Skin epidermis (tissue), 12 donors: ENCODE measurements around the gene RHOT1.

ENCODE experiments used
- H3K27ac ChIP-seq, 21 experiments: fragments of 200-600 bp; sonication (generic) in 11 of 21; one replicate each; pipeline ENCODE4 v1.5.0; 2020; ENCODE audit warnings: mild to moderate bottlenecking in 3 of 21, inconsistent platforms in 2 of 21, moderate library complexity in 2 of 21
- H3K4me3 ChIP-seq, 7 experiments: fragments of 200-600 bp; sonication (generic) in 2 of 7; one replicate each; pipeline ENCODE4 v1.5.0; 2020; ENCODE audit warnings: inconsistent platforms in 2 of 7, mild to moderate bottlenecking in 2 of 7, moderate library complexity in 1 of 7

Gene RHOT1

GRCh38 chr17:32264823-32265191 lies 122.5 kb downstream of the RHOT1 start:
- H3K4me3 ChIP-seq: peak overlapping the region in 2 of 7 experiments; percentile 58 to 59
- H3K27ac ChIP-seq: peak overlapping the region in 1 of 21 experiments; percentile 51

GRCh38 chr17:32265192-32265923 lies 123.1 kb downstream of the RHOT1 start, which contains the start of gene RHBDL3:
RHBDL3 (plus strand) TSS chr17:32265832; CDS start chr17:32266190, 358 bp downstream.
- H3K27ac ChIP-seq: peak within 1 kb of the TSS in 2 of 21 experiments; percentile 51 to 58
- H3K4me3 ChIP-seq: peak within 1 kb of the TSS; percentile 38 to 59 (median 54)

- H3K27ac ChIP-seq: peak overlapping the region in 1 of 21 experiments; percentile 58
- peak overlapping the region; percentile 38 to 59 (median 54) for H3K4me3 ChIP-seq
These were observed 123.7 kb downstream of the RHOT1 start for GRCh38 chr17:32266051-32266388.

GRCh38 chr17:32266389-32267301 lies 124.3 kb downstream of the RHOT1 start:
- peak overlapping the region; percentile 38 to 59 (median 54) for H3K4me3 ChIP-seq
- peak overlapping the region in 1 of 21 experiments; percentile 58 for H3K27ac ChIP-seq

- Histone ChIP-seq H3K4me3 (no peak overlapping the region), H3K27ac (no peak overlapping the region)
These were observed 125.4 kb downstream of the RHOT1 start for GRCh38 chr17:32267690-32268205.

- H3K27ac ChIP-seq: no peak overlapping the region
- H3K4me3 ChIP-seq: no peak overlapping the region
These were observed 126.5 kb downstream of the RHOT1 start for GRCh38 chr17:32268734-32269288.

- Histone ChIP-seq H3K4me3 (no peak overlapping the region), H3K27ac (no peak overlapping the region)
These were observed 127.1 kb downstream of the RHOT1 start for GRCh38 chr17:32269377-32269776.

- Histone ChIP-seq H3K4me3 (no peak overlapping the region), H3K27ac (no peak overlapping the region)
These were observed 129.5 kb downstream of the RHOT1 start for GRCh38 chr17:32271844-32272243.

DNA sequence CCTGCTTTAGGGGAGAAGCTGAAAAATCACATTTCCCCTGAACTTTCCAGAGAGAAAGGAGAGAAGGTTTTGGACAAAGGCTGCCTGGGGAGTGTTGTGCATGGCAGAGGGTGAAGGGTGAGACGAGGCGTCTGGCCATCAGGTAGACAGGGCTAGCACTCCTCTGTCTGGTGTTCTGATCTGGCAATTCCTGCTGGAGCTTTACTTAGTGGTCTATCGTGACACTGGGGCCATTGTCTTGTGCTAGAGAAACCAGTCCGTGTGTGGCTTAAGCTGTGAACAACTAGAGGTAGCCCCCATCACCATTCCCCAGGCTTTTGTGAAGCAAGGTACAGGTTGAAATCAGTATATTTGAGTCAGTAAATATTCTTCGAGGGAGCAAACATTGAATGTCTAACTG lies 131.8 kb downstream of the RHOT1 start:
- no peak overlapping the region for H3K27ac ChIP-seq
- no peak overlapping the region for H3K4me3 ChIP-seq

DNA sequence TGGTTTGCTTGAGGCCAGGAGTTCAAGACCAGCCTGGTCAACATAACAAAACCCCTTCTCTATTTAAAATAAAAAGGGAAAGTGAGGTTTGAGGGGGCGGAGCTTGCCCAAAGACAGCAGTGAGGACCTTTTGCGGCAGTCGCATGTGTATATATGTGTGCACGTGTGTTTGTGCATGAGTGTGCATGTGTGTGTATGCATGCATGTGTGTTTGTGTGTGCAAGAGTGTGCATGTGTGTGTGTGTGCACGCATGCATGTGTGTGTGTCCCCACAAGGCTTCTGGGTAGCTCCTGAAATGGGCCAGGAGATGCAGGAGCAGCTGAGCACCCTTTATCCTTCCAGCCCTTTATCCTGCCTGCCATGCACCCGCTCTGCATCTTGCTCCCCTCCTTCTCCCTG lies 132.3 kb downstream of the RHOT1 start:
- no peak overlapping the region for H3K4me3 ChIP-seq
- H3K27ac ChIP-seq: no peak overlapping the region
